ENCODE measurements around the gene HSD17B3.
"Not testable (repeated sequence)": the region's sequence is repeated elsewhere in the genome, so short reads cannot be mapped to it uniquely, and the experiment has no call there.

DNA sequence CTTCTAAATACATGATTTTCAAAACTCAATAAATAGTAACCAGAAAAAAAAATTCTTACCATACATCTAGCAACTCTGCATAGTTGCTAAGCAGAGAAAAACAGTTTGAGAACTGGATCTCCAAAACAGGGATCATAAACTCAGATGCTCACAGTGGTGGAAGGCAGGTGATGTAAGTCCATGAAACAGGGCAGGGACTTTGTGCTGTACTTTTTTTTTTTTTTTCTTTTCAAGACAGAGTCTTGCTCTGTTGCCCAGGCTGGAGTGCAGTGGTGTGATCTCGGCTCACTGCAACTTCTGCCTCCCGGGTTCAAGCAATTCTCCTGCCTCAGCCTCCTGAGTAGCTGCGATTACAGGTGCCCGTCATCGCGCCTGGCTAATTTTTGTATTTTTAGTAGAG, 5.0 kb upstream of the HSD17B3 start:
- TF ChIP-seq ZFX (IDR thresholded peaks at IDR 0.05; ENCODE audit: borderline replicate concordance); CTCF (IDR thresholded peaks at IDR 0.05): not testable (repeated sequence)

Measured in 22Rv1 (cell line).